GM04503 (cell line): ENCODE measurements around the gene SNCB.
"Not testable (repeated sequence)": the region's sequence is repeated elsewhere in the genome, so short reads cannot be mapped to it uniquely, and the experiment has no call there.

ENCODE experiments used
- DNase-seq: peaks from one replicate; pipeline ENCODE4 v3.0.0-alpha.2; 2012; ENCODE audit warnings: low read depth

SNCB gene

GRCh38 chr5:176624142-176624541, 6.2 kb downstream of the SNCB start:
- DNase-seq: no peak

GRCh38 chr5:176621661-176622079, 8.7 kb downstream of the SNCB start:
- DNase-seq: no peak

GRCh38 chr5:176620333-176620981, 9.9 kb downstream of the SNCB start:
- no peak for DNase-seq

- no peak for DNase-seq
These were observed 10.6 kb downstream of the SNCB start for GRCh38 chr5:176619569-176620332.

GRCh38 chr5:176619203-176619568, 11.1 kb downstream of the SNCB start:
- DNase-seq: no peak

GRCh38 chr5:176618783-176619182, 11.6 kb downstream of the SNCB start:
- no peak for DNase-seq

- no peak for DNase-seq
These were observed 13.8 kb downstream of the SNCB start for GRCh38 chr5:176616511-176616910.

GRCh38 chr5:176614805-176615478, 15.4 kb downstream of the SNCB start:
- DNase-seq: no peak

- DNase-seq: no peak
These were observed 17.5 kb downstream of the SNCB start for GRCh38 chr5:176612855-176613254.

- DNase-seq: no peak
These were observed 18.3 kb downstream of the SNCB start for GRCh38 chr5:176612008-176612407.

GRCh38 chr5:176611435-176611834, 18.9 kb downstream of the SNCB start:
- no peak for DNase-seq

- DNase-seq: no peak
These were observed 19.9 kb downstream of the SNCB start for GRCh38 chr5:176610435-176610773.

GRCh38 chr5:176609724-176610434, 20.5 kb downstream of the SNCB start, which contains the start of gene GPRIN1:
Gene GPRIN1 (minus strand): TSS chr5:176610156. CDS start chr5:176599834, 10,322 bp downstream.
- DNase-seq: no peak

- no peak for DNase-seq
These were observed 21.2 kb downstream of the SNCB start for GRCh38 chr5:176608937-176609723.

- no peak for DNase-seq
These were observed 22.1 kb downstream of the SNCB start for GRCh38 chr5:176608142-176608705.

GRCh38 chr5:176606875-176607274, 23.5 kb downstream of the SNCB start:
- no peak for DNase-seq

GRCh38 chr5:176606032-176606431, 24.3 kb downstream of the SNCB start:
- DNase-seq: no peak

GRCh38 chr5:176603091-176603490, 27.2 kb downstream of the SNCB start:
- DNase-seq: no peak

- DNase-seq: no peak
These were observed 28.3 kb downstream of the SNCB start for GRCh38 chr5:176601901-176602482.

GRCh38 chr5:176599749-176600430, 30.4 kb downstream of the SNCB start:
- not testable (repeated sequence) for DNase-seq
